Measurements from ENCODE around the gene VAT1L. TPM values are rescaled to one million over a fixed set of nuclear protein-coding genes. Genes with fewer than 3 reads are reported as not detected.
A peak's percentile ranks its signal among the peaks of the same experiment; 100 is the strongest.

The VAT1L gene
- total RNA-seq, 4 donors from 2014 or later = 0.53 to 2.5 (median 0.92) TPM

- Histone ChIP-seq H3K27me3 (no peaks in the 10 kb centered on the region), H3K4me3 (no peak overlapping the region), H3K4me1 (no peaks in the 10 kb centered on the region), H3K36me3 (no peaks in the 10 kb centered on the region), H3K9me3 (no peaks in the 10 kb centered on the region), H3K27ac (no peak overlapping the region)
- DNase-seq = no peak
- TF ChIP-seq POLR2A (IDR thresholded peaks at IDR 0.05) = no peak
- TF ChIP-seq, protein P1, sequence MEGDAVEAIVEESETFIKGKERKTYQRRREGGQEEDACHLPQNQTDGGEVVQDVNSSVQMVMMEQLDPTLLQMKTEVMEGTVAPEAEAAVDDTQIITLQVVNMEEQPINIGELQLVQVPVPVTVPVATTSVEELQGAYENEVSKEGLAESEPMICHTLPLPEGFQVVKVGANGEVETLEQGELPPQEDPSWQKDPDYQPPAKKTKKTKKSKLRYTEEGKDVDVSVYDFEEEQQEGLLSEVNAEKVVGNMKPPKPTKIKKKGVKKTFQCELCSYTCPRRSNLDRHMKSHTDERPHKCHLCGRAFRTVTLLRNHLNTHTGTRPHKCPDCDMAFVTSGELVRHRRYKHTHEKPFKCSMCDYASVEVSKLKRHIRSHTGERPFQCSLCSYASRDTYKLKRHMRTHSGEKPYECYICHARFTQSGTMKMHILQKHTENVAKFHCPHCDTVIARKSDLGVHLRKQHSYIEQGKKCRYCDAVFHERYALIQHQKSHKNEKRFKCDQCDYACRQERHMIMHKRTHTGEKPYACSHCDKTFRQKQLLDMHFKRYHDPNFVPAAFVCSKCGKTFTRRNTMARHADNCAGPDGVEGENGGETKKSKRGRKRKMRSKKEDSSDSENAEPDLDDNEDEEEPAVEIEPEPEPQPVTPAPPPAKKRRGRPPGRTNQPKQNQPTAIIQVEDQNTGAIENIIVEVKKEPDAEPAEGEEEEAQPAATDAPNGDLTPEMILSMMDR (IDR thresholded peaks at IDR 0.05) = no peak
Observed at GRCh38 chr16:77977339-77977738, 189.0 kb downstream of the VAT1L start.

GRCh38 chr16:77985111-77985510, 196.7 kb downstream of the VAT1L start:
- no peaks in the 10 kb centered on the region for H3K4me1 ChIP-seq
- no peaks in the 10 kb centered on the region for H3K9me3 ChIP-seq
- H3K27ac ChIP-seq = no peak overlapping the region
- no peaks in the 10 kb centered on the region for H3K36me3 ChIP-seq
- no peak overlapping the region for H3K4me3 ChIP-seq
- TF ChIP-seq POLR2A (IDR thresholded peaks at IDR 0.05) = no peak
- TF ChIP-seq, protein P1 (IDR thresholded peaks at IDR 0.05) = no peak
- no peak for DNase-seq
- H3K27me3 ChIP-seq = no peaks in the 10 kb centered on the region

DNA sequence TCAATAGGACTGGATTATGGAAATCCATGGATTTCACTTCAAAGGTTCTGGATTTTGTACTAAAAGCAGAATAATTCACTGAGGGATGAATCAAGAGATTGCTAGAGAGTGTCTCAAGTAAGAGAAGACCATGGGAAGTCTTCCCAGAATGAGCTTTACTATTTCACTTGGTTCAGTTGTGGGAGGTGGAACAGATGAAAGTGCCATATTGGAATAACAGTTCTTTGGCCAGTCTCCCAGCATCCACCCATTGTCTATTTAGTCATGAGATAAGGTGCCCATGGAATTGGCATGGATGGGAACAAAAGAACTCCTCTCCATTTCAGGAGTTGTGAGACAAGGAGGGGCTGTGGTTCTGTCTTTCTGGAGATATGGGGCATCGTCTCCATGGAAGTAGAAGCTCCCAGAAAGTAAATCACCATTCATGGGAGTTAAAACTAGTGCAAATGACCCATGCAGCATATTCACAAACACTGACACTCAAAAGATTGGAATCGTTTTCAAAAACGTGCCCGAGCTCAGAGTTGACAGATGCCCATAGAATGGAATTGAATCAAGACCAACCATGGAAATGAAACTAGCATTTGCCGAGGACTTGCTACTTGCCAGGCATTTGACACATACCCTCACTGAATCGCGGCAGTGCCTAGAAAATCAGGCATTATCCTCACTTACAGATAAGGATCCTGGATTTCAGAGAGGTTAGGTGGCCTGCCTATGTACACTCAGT, 197.8 kb downstream of the VAT1L start:
- no peaks in the 10 kb centered on the region for H3K27me3 ChIP-seq
- no peak for DNase-seq
- no peaks in the 10 kb centered on the region for H3K36me3 ChIP-seq
- no peaks in the 10 kb centered on the region for H3K9me3 ChIP-seq
- no peak overlapping the region for H3K27ac ChIP-seq
- no peaks in the 10 kb centered on the region for H3K4me1 ChIP-seq
- TF ChIP-seq POLR2A (IDR thresholded peaks at IDR 0.05) = no peak
- TF ChIP-seq, protein P1 (IDR thresholded peaks at IDR 0.05) = no peak
- no peak overlapping the region for H3K4me3 ChIP-seq

DNA sequence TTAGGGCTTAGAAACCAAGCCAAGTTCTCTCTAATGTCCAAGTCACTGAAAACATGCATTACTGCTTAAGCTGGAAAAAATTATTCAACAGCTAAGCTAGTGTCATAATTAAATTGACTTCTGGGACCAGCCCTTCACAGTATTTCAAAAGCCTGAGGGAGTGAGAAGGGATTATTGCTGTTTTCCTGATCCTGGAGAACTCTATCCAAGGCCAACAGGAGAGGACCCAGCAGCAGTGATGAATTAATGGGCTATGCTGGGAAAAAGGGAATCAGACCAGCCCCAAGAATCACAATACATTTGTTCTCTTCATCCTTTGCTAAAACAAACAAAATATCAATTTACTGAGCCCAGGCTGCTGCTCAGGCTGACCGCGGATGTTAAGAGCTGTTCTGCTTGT, 199.4 kb downstream of the VAT1L start:
- H3K36me3 ChIP-seq = no peaks in the 10 kb centered on the region
- no peak for TF ChIP-seq POLR2A (IDR thresholded peaks at IDR 0.05)
- TF ChIP-seq, protein P1 (IDR thresholded peaks at IDR 0.05) = no peak
- no peaks in the 10 kb centered on the region for H3K27me3 ChIP-seq
- no peak for DNase-seq
- no peak overlapping the region for H3K4me3 ChIP-seq
- H3K4me1 ChIP-seq = no peaks in the 10 kb centered on the region
- H3K9me3 ChIP-seq = no peaks in the 10 kb centered on the region
- H3K27ac ChIP-seq = peak overlapping the region in 1 of 4 donors; percentile 11

GRCh38 chr16:77989846-77990245, 201.5 kb downstream of the VAT1L start:
- no peak overlapping the region for H3K4me3 ChIP-seq

More at GRCh38 chr16:77989846-77990245, 201.5 kb downstream of the VAT1L start:
- Histone ChIP-seq H3K36me3 (no peaks in the 10 kb centered on the region), H3K27me3 (no peaks in the 10 kb centered on the region), H3K9me3 (no peaks in the 10 kb centered on the region), H3K27ac (no peak overlapping the region), H3K4me1 (no peaks in the 10 kb centered on the region)
- DNase-seq = no peak
- no peak for TF ChIP-seq POLR2A (IDR thresholded peaks at IDR 0.05)
- TF ChIP-seq, protein P1 (IDR thresholded peaks at IDR 0.05) = no peak

Data from Peyer's patch (tissue), 4 donors.